G401.6 (cell line): Measurements from ENCODE around the gene COA8.

Experiments used
- FAIRE-seq: peaks from 2 replicates; lab custom pipeline; 2012; peaks lifted over from hg19 to GRCh38; lab: Jason Lieb, UNC

Gene COA8

GRCh38 chr14:103537175-103537990, 25.4 kb upstream of the COA8 start:
- FAIRE-seq: no peak

- FAIRE-seq: no peak
These were observed 24.3 kb upstream of the COA8 start for GRCh38 chr14:103538291-103539055.

- no peak for FAIRE-seq
These were observed 23.5 kb upstream of the COA8 start for GRCh38 chr14:103539056-103539825.

DNA sequence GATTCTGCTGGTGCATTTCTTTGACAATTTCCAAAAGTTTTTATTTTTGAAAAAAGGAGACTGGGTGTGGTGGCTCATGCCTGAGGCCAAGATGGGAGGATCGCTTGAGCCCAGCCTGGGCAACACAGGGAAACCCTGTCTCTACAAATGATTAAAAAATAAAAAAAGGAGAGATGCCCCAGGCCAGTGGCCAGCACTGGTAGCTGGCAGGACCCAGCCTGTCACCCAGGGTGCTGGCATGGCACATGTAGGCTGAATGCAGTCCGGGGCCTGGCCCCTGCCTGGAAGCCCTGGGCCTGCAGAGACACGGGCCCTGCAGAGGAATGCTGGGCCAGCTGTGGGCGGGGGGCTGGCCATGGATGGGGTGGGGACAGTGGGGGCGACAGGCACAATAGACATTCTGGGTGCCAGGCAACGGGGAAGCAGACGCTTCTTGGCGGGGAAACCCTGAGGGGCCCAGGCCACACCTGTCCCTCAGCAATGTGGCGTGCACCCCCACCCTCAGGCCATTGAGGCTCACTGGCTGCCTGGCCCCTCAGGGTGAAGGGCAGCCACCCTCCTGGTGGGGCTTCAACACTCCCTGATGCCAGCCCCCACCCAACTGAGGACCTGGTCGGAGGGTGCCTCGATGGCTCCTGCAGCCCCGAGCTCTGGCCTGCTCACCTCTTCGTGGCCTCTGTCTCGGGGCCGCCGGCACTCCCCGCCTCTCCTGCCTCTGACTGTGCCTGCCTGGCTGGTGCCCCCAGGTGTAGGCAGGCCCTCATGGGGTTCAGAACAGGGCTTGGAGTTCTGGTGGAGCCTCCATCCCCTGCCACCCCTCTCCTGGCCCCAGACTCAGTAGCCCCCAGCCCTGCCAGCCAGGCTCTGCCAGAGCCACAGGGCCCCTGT, 21.7 kb upstream of the COA8 start:
- FAIRE-seq: no peak

- FAIRE-seq: no peak
These were observed 20.8 kb upstream of the COA8 start for GRCh38 chr14:103541709-103542604.

GRCh38 chr14:103542605-103543088, 20.1 kb upstream of the COA8 start:
- no peak for FAIRE-seq

DNA sequence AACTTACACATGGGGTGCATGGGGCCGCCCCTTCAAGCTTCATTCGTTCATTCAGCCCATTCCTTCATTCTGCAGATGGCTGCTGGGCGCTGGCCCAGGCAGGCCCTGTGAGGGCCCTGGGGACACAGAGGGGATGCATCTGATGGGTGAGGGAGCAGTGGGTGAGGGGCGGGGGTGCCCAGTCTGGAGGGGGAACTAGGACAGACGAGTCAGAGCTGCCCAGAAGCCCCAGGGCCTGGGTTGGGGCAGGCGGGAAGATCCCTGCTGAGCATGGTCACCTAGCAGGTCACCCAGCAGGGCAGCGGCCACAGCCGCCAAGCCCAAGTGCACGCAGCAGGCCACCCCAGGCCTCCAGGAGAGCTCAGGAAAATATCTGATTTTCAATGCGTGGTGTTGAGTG, 19.6 kb upstream of the COA8 start:
- no peak for FAIRE-seq

GRCh38 chr14:103543721-103544387, 18.9 kb upstream of the COA8 start:
- no peak for FAIRE-seq

GRCh38 chr14:103544388-103545218, 18.2 kb upstream of the COA8 start:
- FAIRE-seq: no peak

- FAIRE-seq: no peak
These were observed 17.4 kb upstream of the COA8 start for GRCh38 chr14:103545219-103545914.

DNA sequence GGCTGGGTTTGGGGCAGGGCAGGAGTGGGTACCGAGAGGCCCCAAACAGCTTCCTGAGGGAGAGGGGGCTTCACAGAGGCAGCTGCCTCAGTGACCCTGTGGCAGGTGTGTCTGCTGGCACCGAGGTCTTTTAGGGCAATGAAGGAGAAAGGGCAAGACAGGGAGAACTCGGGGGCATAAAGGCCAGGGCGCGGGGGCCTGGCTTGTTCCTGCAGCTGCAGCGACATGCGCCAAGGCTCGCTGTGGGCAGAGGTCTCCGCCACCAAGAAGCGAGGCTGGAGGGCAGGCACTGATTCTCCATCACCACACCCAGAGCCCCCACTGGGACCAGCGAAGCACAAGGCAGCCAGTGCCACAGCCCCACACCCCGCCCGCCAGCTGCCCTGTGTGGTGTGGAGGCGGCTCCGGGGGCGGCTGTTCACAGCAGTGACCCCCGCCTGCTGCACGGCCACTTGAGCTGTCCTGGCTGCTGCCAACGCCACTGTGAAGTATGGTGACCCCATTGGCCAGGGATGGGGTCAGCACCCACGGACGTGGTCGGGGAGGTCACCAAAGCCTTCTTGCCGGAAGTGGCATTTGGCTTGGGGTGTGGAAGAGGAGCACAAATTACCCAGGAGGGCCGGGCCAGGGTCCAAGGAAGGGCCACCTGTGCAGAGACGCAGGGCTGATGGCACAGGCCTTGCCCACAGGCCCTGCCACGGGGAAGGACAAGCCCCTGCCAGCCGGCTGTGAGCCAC, 16.7 kb upstream of the COA8 start:
- FAIRE-seq: no peak

GRCh38 chr14:103546652-103547454, 15.9 kb upstream of the COA8 start:
- FAIRE-seq: no peak

DNA sequence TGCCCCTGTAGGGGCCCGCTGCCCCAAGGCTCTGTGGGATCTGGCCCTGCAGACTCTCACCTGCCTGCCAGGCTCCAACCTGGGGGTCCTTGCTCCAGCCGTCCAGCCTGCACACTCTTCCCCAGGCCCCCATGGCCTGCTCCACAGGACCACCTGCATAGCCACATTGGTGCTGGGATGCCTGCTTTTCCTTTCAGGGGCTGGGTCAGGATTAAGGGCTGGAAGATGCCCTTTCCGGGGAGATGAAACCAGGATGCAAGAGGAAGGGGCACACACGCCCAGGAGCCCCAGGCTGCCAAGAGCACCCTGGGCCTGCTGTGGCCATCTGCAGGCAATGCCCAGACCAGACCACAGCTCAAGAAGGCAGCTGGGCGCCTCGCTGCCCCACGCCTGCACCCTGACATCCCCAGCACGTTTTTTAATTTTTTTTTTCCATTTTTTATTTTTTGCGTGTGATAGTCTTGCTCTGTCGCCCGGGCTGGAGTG, 15.3 kb upstream of the COA8 start:
- FAIRE-seq: no peak

- FAIRE-seq: no peak
These were observed 14.8 kb upstream of the COA8 start for GRCh38 chr14:103547941-103548462.

- FAIRE-seq: no peak
These were observed 14.1 kb upstream of the COA8 start for GRCh38 chr14:103548463-103549351.
